H54 (cell line): ENCODE results near the gene SKI.
"Not testable (repeated sequence)": the region's sequence is repeated elsewhere in the genome, so short reads cannot be mapped to it uniquely, and the experiment has no call there.

Experiments
- DNase-seq: peaks from one replicate; pipeline ENCODE4 v3.0.0; 2011; ENCODE audit warnings: low spot score, mixed read lengths; ENCODE audit not compliant: insufficient read length
- FAIRE-seq: peaks from 3 replicates; lab custom pipeline; 2011; peaks lifted over from hg19 to GRCh38; lab: Jason Lieb, UNC
- POLR2A ChIP-seq: IDR thresholded peaks from 2 replicates; pipeline ENCODE4 v1.6.1; 2011; ENCODE audit warnings: low read depth, mild to moderate bottlenecking, low read length

The SKI gene

GRCh38 chr1:2255420-2256369 is 27.6 kb downstream of the SKI start:
- DNase-seq: peak; percentile 37

GRCh38 chr1:2256435-2257244 is 28.5 kb downstream of the SKI start:
- DNase-seq: no peak
- no peak for TF ChIP-seq POLR2A
- FAIRE-seq: no peak

More at GRCh38 chr1:2255420-2256369, 27.6 kb downstream of the SKI start:
- TF ChIP-seq POLR2A: no peak
- FAIRE-seq: peak; percentile 57

DNA sequence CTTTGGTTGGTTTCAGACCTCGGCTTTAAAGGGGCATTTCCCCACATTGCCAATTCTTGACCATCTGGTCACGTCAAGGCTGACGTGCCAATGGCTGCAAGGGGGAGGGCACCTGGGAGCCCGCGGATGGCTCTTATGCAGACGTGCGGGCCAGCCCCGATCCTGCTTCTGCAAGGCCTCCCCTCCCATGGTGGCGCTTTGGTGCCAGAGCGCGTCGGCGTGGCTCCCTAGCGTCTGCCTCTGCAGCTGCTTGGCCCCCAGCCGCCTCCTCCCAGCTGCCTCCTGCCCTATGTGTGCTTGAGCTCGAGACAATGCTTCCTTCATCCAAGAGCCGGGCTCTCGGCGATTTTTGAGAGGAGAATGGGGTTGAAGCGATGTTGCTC is 29.1 kb downstream of the SKI start:
- DNase-seq: no peak
- FAIRE-seq: no peak
- no peak for TF ChIP-seq POLR2A

DNA sequence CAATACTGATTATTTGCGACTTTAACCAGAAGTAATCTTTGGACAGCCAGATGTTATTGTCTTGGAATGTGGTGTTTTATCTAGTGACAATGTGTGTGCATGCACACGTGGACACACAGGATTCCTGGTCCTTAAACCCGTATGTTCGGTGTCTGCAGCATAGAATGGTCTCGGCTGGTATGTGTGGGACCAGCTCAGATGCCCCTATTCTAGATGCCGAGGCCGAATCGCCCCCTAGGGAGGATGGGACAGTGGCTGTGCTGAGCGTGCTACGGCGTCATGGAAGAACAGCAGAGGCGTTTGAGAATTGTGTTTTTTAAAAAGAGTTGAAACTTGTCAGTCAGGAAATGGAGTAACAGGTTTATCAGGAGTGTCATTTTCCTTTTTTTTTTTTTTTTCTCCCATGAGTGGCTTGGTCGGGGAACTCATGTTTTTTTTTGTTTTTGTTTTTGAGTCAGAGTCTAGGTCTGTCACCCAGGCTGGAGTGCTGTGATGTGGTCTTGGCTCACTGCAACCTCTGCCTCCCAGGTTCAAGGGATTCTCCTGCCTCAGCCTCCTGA is 30.1 kb downstream of the SKI start:
- TF ChIP-seq POLR2A: no peak
- no peak for DNase-seq
- FAIRE-seq: no peak

GRCh38 chr1:2258996-2259395 is 30.9 kb downstream of the SKI start:
- TF ChIP-seq POLR2A: no peak
- DNase-seq: no peak
- no peak for FAIRE-seq

DNA sequence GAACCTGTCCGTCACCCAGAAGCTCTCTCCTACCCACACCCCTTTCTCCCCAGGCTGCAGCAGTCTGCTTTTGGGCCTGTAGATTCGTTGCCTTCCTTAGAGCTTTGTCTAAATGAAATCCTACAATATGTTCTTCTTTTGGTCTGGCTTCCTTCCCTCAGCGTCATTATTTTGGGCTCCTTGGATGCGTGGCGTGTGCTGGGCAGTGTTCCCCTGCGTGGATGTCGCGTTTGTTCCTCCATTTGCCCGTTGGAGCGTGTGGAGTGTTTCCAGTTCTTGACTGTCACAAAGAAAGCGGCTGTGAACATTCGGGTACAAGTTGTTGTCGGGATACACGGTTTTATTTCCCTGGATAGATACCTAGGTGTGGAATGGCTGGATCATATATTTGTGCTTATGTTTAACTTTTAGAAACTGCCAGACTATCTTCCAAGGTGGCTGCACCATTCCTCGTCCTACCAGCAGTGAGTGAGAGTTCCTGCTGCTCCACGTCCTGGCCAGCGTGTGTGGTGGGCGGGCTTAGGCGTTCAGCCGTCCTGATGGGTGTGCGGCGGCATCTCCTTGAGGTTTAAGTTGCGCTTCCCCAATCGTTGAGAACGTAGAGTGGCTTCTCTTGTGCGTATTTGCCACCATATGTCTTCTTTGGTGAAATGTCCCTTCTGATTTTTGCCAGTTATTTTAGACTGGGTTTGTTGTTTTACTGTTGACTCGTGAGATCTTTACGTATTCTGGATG is 31.7 kb downstream of the SKI start:
- no peak for FAIRE-seq
- no peak for TF ChIP-seq POLR2A
- DNase-seq: no peak

- not testable (repeated sequence) for FAIRE-seq, DNase-seq
Observed at GRCh38 chr1:2260470-2260869, 32.4 kb downstream of the SKI start.

DNA sequence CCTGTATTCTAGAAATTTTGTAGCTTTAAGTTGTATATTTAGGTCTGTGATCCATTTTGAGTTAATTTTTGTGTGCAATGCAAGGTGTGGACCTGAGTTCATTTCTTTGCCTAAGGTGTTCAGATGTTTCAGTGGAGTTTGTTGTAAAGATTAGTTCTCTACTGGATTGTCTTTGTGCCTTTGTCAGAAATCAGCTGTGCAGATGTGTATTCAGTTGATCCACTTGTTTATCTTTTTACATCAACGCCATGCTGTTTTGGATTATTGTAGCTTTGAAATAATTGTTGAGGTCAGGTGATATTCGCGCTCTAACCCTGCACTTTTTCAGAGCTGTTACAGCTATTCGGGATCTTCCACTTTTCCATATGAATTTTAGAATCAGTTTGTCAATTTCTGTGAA is 32.8 kb downstream of the SKI start:
- FAIRE-seq: no peak
- DNase-seq: no peak
- TF ChIP-seq POLR2A: no peak

- not testable (repeated sequence) for FAIRE-seq, DNase-seq
Observed at GRCh38 chr1:2261476-2262395, 33.6 kb downstream of the SKI start.

DNA sequence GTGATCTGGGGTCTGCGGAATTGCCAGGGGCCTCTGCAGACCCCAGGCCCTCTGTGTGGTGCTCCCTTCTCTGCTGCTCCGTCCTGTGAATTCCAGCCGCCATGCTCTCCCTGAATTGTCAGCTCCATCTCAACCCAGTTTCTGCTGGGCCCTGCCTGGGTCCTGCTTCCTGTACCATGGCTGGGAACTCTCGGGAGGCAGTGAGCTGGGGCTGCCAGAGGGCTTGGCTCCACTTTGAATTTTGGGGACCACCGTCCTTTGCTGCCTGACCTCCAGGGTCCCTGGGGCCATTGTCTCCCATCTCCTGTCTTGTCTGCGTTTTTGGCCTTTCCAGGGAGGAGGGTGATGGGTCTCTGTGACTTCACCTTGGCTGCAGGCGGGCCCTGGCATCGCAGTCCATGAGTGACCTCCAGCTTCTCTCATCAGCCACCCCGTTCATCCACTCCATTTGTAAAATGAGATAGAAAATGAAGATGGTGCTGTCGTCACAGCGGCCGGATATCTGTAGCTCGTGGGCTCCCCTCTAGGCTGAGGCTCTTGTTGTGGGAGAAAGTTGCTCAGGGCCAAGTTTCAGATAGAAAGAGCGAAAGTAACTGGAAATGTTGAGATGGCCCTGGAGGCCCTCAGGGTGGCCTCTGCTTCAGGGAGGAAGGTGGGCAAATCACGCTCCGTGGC is 38.3 kb downstream of the SKI start:
- no peak for DNase-seq
- TF ChIP-seq POLR2A: no peak
- no peak for FAIRE-seq

DNA sequence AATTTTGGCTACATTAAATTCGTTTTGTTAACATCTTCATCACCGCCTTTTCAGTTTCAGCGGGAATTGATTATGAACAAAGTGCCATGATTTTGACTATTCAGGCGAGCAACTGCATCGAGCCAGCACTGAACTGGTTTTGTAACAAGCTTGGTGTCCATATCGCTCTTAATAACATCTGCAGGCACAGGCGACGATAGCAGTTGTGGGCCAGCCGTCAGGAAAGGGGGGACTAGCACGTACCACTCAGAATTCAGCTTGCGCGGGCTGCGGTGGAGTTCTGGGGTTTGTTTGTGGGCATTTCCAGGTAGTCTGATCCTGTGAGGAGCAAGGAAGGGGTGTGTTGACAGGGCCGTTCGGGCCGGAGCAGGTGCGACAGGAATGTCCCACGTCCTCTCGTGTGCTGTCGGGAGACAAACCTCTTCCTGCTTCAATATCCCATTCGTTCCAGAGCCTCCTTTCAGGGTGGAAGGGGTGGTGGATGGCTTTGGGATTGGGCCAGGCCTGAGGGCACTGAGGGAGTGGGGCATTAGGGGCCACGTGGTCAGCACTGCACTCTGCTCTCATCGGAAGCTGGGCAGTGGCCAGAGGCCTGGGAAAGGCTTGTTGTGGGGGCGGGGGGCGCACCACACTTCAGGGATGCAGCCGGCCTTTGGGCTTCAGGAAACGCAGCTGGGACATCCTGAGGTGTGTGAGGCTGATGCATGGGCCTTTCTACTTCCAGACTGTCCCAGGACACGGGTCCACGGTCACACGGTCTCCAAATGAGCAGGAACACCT is 39.1 kb downstream of the SKI start:
- TF ChIP-seq POLR2A: no peak

More for the DNA sequence above, 39.1 kb downstream of the SKI start:
- FAIRE-seq (no peak), DNase-seq (no peak)
